VCaP (cell line): ENCODE measurements around the gene RAPGEF2.

Experiments
- H3K27ac ChIP-seq: fragments of 450-650 bp; 2 replicates; pipeline ENCODE4 v1.5.1; 2017
- TF ChIP-seq, protein P1 (sequence below): fragments of 450-650 bp; conservative IDR thresholded peaks from 2 replicates; pipeline ENCODE4 v1.5.1; 2017; ENCODE audit warnings: mild to moderate bottlenecking, moderate library complexity

RAPGEF2 gene

DNA sequence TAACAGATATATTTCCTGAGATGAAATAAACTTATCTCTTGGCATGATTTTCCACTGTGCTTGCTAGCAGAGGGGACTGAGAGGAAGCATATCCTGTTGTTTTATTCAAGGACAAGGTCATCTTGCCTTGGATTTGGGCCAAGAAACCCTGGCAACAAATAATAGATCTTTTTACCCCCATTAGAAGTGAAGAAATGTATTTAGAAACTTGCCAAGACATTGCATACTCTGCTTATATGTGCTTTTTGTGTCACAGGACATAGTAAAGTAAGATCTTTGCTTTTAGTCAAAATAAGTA is 170.2 kb downstream of the RAPGEF2 start:
- TF ChIP-seq, protein P1, sequence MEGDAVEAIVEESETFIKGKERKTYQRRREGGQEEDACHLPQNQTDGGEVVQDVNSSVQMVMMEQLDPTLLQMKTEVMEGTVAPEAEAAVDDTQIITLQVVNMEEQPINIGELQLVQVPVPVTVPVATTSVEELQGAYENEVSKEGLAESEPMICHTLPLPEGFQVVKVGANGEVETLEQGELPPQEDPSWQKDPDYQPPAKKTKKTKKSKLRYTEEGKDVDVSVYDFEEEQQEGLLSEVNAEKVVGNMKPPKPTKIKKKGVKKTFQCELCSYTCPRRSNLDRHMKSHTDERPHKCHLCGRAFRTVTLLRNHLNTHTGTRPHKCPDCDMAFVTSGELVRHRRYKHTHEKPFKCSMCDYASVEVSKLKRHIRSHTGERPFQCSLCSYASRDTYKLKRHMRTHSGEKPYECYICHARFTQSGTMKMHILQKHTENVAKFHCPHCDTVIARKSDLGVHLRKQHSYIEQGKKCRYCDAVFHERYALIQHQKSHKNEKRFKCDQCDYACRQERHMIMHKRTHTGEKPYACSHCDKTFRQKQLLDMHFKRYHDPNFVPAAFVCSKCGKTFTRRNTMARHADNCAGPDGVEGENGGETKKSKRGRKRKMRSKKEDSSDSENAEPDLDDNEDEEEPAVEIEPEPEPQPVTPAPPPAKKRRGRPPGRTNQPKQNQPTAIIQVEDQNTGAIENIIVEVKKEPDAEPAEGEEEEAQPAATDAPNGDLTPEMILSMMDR, result no peak
- H3K27ac ChIP-seq, result no peak overlapping the region

DNA sequence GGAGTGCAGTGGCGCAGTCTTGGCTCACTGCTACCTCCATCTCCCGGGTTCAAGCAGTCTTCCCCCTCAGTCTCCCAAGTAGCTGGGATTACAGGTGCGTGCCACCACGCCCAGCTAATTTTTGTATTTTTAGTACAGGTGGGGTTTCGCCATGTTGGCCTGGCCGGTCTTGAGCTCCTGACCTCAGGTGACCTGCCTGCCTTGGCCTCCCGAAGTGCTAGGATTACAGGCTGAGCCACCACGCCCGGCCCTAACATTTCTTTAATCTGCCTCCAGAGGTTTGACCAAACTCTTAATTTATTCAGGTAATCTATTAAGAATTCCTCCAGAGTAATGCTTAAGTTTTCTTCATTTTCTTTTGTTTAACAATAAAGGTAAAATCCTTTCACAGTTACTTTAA is 171.0 kb downstream of the RAPGEF2 start:
- H3K27ac ChIP-seq, result no peak overlapping the region

DNA sequence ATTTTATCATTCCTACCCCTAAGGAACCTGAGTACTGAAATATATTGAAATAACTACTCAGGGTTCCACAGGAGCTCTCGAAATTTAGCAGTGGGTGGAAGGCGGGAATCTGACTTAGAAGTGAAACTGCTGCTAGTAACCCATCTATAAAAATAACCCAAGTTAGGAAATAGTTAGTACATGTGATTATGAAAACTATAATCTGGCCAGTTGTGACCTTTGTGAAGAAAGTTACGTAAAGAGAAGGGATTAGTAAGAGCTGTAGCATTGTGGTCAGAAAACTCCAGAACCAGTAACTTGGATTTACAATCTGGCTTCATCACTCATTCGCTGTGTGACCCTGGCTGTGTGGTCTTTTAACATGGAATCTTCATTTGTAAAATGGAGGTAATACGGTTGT is 175.5 kb downstream of the RAPGEF2 start:
- H3K27ac ChIP-seq, result no peak overlapping the region
- TF ChIP-seq, protein P1, result no peak

More for the DNA sequence above, 171.0 kb downstream of the RAPGEF2 start:
- TF ChIP-seq, protein P1, result no peak

DNA sequence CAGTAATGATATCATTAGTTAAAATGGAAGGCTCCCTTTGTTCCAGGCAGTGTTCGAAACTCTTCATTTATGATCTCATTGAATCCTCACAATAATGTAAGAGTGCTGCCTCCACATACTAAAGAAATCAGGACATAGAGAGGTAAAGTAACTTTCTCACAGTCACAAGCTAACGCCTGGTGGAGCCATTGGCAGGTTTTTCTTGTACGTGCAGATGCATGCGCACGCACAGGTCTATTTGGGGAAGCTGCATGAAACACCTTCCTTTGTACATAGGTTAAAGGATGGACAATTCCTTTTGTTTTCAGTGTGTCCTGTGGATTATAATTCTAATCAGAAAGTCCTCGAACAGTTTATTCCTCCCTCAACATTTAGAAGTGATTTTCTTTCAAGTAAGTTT is 176.2 kb downstream of the RAPGEF2 start:
- TF ChIP-seq, protein P1, result no peak

DNA sequence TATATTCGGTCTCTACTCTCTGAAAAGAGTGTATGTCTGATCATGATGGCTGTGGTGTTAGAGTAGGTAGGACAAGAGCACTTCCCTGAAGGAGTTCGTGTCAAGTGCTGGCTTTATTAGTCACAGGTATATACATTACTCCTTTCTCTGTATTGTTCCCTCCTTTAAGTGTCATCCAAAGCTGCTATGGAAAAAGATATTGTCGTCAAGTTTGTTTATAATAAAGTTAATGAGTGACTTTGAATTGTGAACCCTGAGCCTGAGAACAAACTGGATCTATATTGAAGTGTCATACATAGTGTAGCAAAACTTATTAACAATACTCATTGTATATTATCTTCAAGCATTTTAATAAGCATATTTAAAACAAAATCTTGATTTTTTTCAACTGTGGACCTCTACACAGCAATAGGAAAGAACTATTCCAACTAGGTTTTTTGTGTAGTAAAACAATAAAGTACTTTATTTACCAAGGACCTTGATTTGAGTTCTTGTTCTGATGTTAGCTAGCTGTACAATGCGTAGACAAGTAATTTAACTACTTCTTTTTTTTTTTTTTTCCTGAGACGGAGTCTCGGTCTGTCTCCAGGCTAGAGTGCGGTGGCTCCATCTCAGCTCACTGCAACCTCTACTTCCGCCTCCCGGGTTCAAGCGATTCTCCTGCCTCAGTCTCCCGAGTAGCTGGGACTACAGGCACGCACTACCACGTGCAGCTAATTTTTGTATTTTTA is 177.7 kb downstream of the RAPGEF2 start:
- TF ChIP-seq, protein P1, result no peak
- no peak overlapping the region; the same call in 1 of the 2 replicates for H3K27ac ChIP-seq

More for the DNA sequence above, 176.2 kb downstream of the RAPGEF2 start:
- H3K27ac ChIP-seq, result no peak overlapping the region

DNA sequence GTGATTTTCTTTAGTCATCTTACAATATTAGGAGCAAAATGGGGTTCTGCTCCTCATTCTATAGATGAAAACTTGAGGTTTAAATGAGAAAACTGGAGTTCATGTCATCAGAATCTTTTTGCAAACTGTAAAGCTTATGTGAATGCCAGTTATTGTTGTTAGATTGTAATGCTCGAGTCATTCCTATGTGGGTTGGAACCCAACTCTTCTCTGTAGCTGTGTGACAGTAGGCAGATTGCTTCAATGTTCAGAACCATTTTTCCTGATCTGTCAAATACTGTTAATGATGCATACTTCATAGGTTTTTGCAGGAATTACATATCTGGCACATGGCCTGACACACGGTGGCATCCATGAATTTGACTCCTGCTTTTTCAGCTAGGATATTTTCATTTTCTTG is 178.9 kb downstream of the RAPGEF2 start:
- TF ChIP-seq, protein P1, result no peak
- peak overlapping the region; percentile 28; the same call in 1 of the 2 replicates for H3K27ac ChIP-seq

DNA sequence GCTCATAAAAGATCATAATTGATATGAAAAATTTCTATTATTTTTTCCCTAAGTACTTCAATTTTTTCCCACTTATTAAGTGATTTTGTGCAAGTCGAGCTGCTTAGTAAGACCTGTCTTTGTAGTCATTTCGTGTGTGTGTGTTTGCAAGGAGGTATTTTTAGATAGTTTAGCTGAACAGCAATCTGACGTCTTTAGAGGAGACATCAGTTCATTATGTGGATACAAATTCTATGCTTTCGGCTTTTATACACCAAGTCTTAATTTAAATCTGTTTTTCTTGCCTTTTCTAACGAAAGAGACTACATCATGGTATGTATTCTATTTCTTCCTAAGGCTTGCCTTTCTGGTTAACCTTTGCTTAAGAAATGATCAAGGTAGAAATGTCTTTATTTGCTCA is 179.4 kb downstream of the RAPGEF2 start:
- TF ChIP-seq, protein P1, result no peak
- peak overlapping the region; percentile 28; the same call in 1 of the 2 replicates for H3K27ac ChIP-seq
